ENCODE results near the gene CDH6.

CDH6 gene

DNA sequence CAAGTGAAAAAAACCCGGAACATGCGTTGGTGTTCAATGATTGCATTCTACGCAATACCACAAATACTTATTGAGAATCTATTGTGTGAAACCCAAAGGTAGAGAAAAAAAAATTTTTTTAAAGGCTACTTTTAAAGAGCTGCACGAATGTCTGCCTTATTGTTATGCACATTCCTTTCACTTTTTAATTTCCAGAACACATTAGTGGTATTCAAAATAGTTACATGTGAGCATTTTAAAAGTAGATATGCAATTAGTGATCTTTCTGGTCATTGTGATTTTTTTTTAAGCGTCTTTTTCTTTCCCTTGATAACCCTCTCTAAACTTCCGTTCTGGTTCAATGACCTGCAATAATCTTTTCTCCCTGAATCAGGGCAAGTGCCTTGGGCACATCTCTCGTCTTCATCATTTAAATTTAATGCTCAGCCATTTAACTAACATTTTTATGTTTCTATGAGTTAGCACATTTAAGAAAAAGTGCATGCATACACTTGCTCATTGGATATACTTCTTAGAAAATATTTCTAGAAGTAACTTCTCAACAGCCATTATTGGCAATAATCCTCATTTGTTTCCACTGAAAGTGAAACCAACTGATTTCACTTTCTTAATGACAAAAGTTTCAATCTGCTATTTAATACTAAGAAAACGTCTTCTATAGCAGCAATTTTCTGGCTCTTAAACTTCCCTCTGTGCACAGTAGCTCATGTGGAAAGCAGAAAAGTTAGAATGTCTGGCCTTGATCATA is 80.3 kb downstream of the CDH6 start:
- Histone ChIP-seq H3K27me3 (ENCODE audit: low read length) (no peaks in the 10 kb centered on the region), H3K9ac (ENCODE audit: low read length) (no peak overlapping the region), H3K36me3 (ENCODE audit: low read length) (no peaks in the 10 kb centered on the region), H3K79me2 (ENCODE audit: insufficient read depth, low read length) (no peaks in the 10 kb centered on the region), H3F3A (ENCODE audit: insufficient read depth) (no peaks in the 10 kb centered on the region), H3K27ac (ENCODE audit: low read depth, low read length) (no peak overlapping the region), H4K20me1 (ENCODE audit: low read depth, low read length) (no peaks in the 10 kb centered on the region), H3K9me3 (ENCODE audit: insufficient read depth, low read length) (no peaks in the 10 kb centered on the region), H3K4me2 (ENCODE audit: low read depth, low read length, poor library complexity, severe bottlenecking) (no peak overlapping the region), H3K4me3 (ENCODE audit: insufficient read depth, low read length, poor library complexity, severe bottlenecking) (no peak overlapping the region), H2AFZ (ENCODE audit: low read depth, low read length, severe bottlenecking) (no peak overlapping the region), H3K9me2 (replicated peaks; ENCODE audit: insufficient read depth, low read length) (no peaks in the 10 kb centered on the region)
- TF ChIP-seq, protein P1, sequence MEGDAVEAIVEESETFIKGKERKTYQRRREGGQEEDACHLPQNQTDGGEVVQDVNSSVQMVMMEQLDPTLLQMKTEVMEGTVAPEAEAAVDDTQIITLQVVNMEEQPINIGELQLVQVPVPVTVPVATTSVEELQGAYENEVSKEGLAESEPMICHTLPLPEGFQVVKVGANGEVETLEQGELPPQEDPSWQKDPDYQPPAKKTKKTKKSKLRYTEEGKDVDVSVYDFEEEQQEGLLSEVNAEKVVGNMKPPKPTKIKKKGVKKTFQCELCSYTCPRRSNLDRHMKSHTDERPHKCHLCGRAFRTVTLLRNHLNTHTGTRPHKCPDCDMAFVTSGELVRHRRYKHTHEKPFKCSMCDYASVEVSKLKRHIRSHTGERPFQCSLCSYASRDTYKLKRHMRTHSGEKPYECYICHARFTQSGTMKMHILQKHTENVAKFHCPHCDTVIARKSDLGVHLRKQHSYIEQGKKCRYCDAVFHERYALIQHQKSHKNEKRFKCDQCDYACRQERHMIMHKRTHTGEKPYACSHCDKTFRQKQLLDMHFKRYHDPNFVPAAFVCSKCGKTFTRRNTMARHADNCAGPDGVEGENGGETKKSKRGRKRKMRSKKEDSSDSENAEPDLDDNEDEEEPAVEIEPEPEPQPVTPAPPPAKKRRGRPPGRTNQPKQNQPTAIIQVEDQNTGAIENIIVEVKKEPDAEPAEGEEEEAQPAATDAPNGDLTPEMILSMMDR (IDR thresholded peaks at IDR 0.05; ENCODE audit: insufficient read depth, low read length, poor library complexity, severe bottlenecking), result no peak

DNA sequence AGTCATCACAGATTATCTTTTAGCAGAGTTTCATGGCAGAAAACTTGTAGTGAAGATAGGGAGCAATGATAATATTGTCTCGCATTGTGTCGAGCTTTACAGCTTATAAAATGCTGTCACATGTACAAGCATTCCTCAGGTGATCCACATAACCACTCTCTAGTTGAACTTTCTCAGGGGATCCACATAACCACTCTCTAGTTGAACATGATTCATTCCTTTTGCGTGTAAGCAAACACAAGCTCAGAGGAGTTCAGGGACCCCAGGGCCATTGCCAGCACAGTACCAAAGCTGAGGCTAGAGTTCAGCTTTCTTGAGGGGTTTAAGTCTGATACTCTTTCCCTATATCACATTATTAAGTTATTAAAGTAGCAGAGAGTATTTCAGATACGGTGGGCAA is 86.7 kb downstream of the CDH6 start:
- Histone ChIP-seq H3K27ac (ENCODE audit: low read depth, low read length) (no peak overlapping the region), H3K4me3 (ENCODE audit: insufficient read depth, low read length, poor library complexity, severe bottlenecking) (no peak overlapping the region), H3K27me3 (ENCODE audit: low read length) (no peaks in the 10 kb centered on the region), H3K9ac (ENCODE audit: low read length) (no peak overlapping the region), H3K9me2 (replicated peaks; ENCODE audit: insufficient read depth, low read length) (no peaks in the 10 kb centered on the region), H3K9me3 (ENCODE audit: insufficient read depth, low read length) (no peaks in the 10 kb centered on the region), H3K4me2 (ENCODE audit: low read depth, low read length, poor library complexity, severe bottlenecking) (no peak overlapping the region), H4K20me1 (ENCODE audit: low read depth, low read length) (no peaks in the 10 kb centered on the region), H3K36me3 (ENCODE audit: low read length) (no peaks in the 10 kb centered on the region), H3K79me2 (ENCODE audit: insufficient read depth, low read length) (no peaks in the 10 kb centered on the region), H2AFZ (ENCODE audit: low read depth, low read length, severe bottlenecking) (no peak overlapping the region), H3F3A (ENCODE audit: insufficient read depth) (no peaks in the 10 kb centered on the region)
- TF ChIP-seq EZH2phosphoT487 (conservative IDR thresholded peaks at IDR 0.05; ENCODE audit: low read length), result no peak
- TF ChIP-seq, protein P1 (IDR thresholded peaks at IDR 0.05; ENCODE audit: insufficient read depth, low read length, poor library complexity, severe bottlenecking), result no peak

- Histone ChIP-seq H3K4me2 (ENCODE audit: low read depth, low read length, poor library complexity, severe bottlenecking) (no peak overlapping the region), H2AFZ (ENCODE audit: low read depth, low read length, severe bottlenecking) (no peak overlapping the region), H3F3A (ENCODE audit: insufficient read depth) (no peaks in the 10 kb centered on the region), H3K9me2 (replicated peaks; ENCODE audit: insufficient read depth, low read length) (no peaks in the 10 kb centered on the region), H4K20me1 (ENCODE audit: low read depth, low read length) (no peaks in the 10 kb centered on the region), H3K9ac (ENCODE audit: low read length) (no peak overlapping the region), H3K79me2 (ENCODE audit: insufficient read depth, low read length) (no peaks in the 10 kb centered on the region), H3K4me3 (ENCODE audit: insufficient read depth, low read length, poor library complexity, severe bottlenecking) (no peak overlapping the region), H3K9me3 (ENCODE audit: insufficient read depth, low read length) (no peaks in the 10 kb centered on the region), H3K36me3 (ENCODE audit: low read length) (no peaks in the 10 kb centered on the region), H3K27me3 (ENCODE audit: low read length) (no peaks in the 10 kb centered on the region), H3K27ac (ENCODE audit: low read depth, low read length) (no peak overlapping the region)
- TF ChIP-seq EZH2phosphoT487 (conservative IDR thresholded peaks at IDR 0.05; ENCODE audit: low read length), result no peak
- TF ChIP-seq, protein P1 (IDR thresholded peaks at IDR 0.05; ENCODE audit: insufficient read depth, low read length, poor library complexity, severe bottlenecking), result no peak
Observed at GRCh38 chr5:31283326-31283725, 89.8 kb downstream of the CDH6 start.

All from SU-DHL-6 (cell line).